ENCODE results near the gene COPS9.

GRCh38 chr2:240170354-240170735 lies 34.2 kb upstream of the COPS9 start:
- TF ChIP-seq CTCF (IDR thresholded peaks at IDR 0.05), result no peak
- TF ChIP-seq POLR2A (IDR thresholded peaks at IDR 0.05), result no peak
